HCT116 (cell line): ENCODE results near the gene MOSPD2. TPM values are rescaled to one million over a fixed set of nuclear protein-coding genes. Genes with fewer than 3 reads are reported as not detected.

Experiments
- ATAC-seq: fragments of 200-7000 bp; cut with Tn5 transposase; 2 replicates; pipeline ENCODE4 v1.9.1; 2020; ENCODE audit warnings: mild to moderate bottlenecking, moderate library complexity
- BruUV-seq: library from RNA; stranded (reverse); fragments of 400-500 nt; replicated peaks from 2 replicates; lab custom pipeline; 2021; lab: Mats Ljungman, UMichigan
- CTCF ChIA-PET: fragments of 300-600 bp; sonication (Branson Sonifier 250); formaldehyde crosslinking; loops from one replicate; lab custom pipeline; 2021; ENCODE audit warnings: antibody characterized with exemption; lab: Charles Lee
- POLR2A ChIA-PET: fragments of 300-600, 350-600 bp; sonication (Branson Sonifier 250); formaldehyde crosslinking; loops from one replicate; lab custom pipeline; 2021; ENCODE audit warnings: antibody characterized with exemption; lab: Charles Lee
- RAD21 ChIA-PET, 2 experiments: fragments of 300-600 bp; sonication (Branson Sonifier 250); formaldehyde crosslinking; loops; one replicate each; lab custom pipeline; 2023; ENCODE audit warnings: low total read pairs in 2 of 2; ENCODE audit not compliant: uncharacterized antibody in 2 of 2, unreplicated experiment in 2 of 2, low non-redundant PET in 1 of 2; lab: Charles Lee
- DNase-seq: peaks from one replicate; pipeline ENCODE4 v3.0.0-alpha.2; 2010; ENCODE audit warnings: low read depth, low spot score
- H2AFZ ChIP-seq: fragments of 200-600 bp; shearing (Covaris generic), sonication (generic); 2 replicates; pipeline ENCODE4 v1.6.1; 2017; ENCODE audit warnings: low read depth, mixed run types, mixed read lengths, antibody characterized with exemption, low read length; ENCODE audit not compliant: poor library complexity, severe bottlenecking
- H3K27ac ChIP-seq: 2 replicates; pipeline ENCODE4 v1.5.1; 2012; ENCODE audit warnings: low read depth, low read length
- H3K27me3 ChIP-seq: fragments of 200-600 bp; sonication (generic); 2 replicates; pipeline ENCODE4 v1.6.1; 2016; ENCODE audit warnings: mixed run types, low read length, mixed read lengths; ENCODE audit not compliant: insufficient read depth
- H3K36me3 ChIP-seq, 2 experiments: fragments of 200-500 bp in 1 of 2; fragments of 200-600 bp in 1 of 2; sonication (Bioruptor generic) in 1 of 2; sonication (generic) in 1 of 2; 2 replicates each; pipeline versions ENCODE4 v1.5.1 to v1.6.1; 2014 to 2016; ENCODE audit warnings: low read length in 2 of 2, inconsistent platforms in 1 of 2, mixed read lengths in 1 of 2, mixed run types in 1 of 2; ENCODE audit not compliant: insufficient read depth in 2 of 2, control insufficient read depth in 1 of 2
- H3K4me1 ChIP-seq, 2 experiments: fragments of 200-600 bp in 1 of 2; sonication (generic) in 1 of 2; 2 replicates each; pipeline versions ENCODE4 v1.5.1 to v1.6.1; 2012 to 2017; ENCODE audit warnings: low read length in 2 of 2, inconsistent platforms in 1 of 2, mild to moderate bottlenecking in 1 of 2, mixed read lengths in 1 of 2, mixed run types in 1 of 2, moderate library complexity in 1 of 2; ENCODE audit not compliant: insufficient read depth in 2 of 2, control insufficient read depth in 1 of 2
- H3K4me2 ChIP-seq: fragments of 200-600 bp; sonication (generic); 2 replicates; pipeline ENCODE4 v1.6.1; 2017; ENCODE audit warnings: mixed run types, low read length, mixed read lengths
- H3K4me3 ChIP-seq, 2 experiments: fragments of 200-600 bp in 1 of 2; sonication (generic) in 1 of 2; replicated peaks in 1 of 2; 2 replicates each; pipeline ENCODE4 v1.5.1; 2011 to 2016; ENCODE audit warnings: low read length in 2 of 2, control low read depth in 1 of 2, low read depth in 1 of 2, mild to moderate bottlenecking in 1 of 2, mixed read lengths in 1 of 2, mixed run types in 1 of 2
- H3K79me2 ChIP-seq: fragments of 200-600 bp; sonication (generic); 2 replicates; pipeline ENCODE4 v1.6.1; 2017; ENCODE audit warnings: mild to moderate bottlenecking, mixed run types, low read length, moderate library complexity, mixed read lengths; ENCODE audit not compliant: insufficient read depth
- H3K9ac ChIP-seq: fragments of 200-600 bp; sonication (generic); 2 replicates; pipeline ENCODE4 v1.6.1; 2016; ENCODE audit warnings: low read length, mixed read lengths
- H3K9me2 ChIP-seq: fragments of 200-600 bp; sonication (generic), shearing (Covaris generic); 2 replicates; pipeline ENCODE4 v1.6.1; 2017; ENCODE audit warnings: mixed run types, mild to moderate bottlenecking, moderate library complexity; ENCODE audit not compliant: insufficient read depth
- H3K9me3 ChIP-seq, 2 experiments: fragments of 200-500 bp in 1 of 2; fragments of 200-600 bp in 1 of 2; sonication (Bioruptor generic) in 1 of 2; sonication (generic) in 1 of 2; 2 replicates each; pipeline ENCODE4 v1.6.1; 2014 to 2017; ENCODE audit warnings: low read length in 2 of 2, mixed read lengths in 2 of 2, inconsistent platforms in 1 of 2, low read depth in 1 of 2, mild to moderate bottlenecking in 1 of 2, mixed run types in 1 of 2, moderate library complexity in 1 of 2; ENCODE audit not compliant: control insufficient read depth in 1 of 2, insufficient read depth in 1 of 2
- H4K20me1 ChIP-seq: fragments of 200-600 bp; sonication (generic), shearing (Covaris generic); 2 replicates; pipeline ENCODE4 v1.6.1; 2017; ENCODE audit warnings: mixed run types, mild to moderate bottlenecking, moderate library complexity; ENCODE audit not compliant: insufficient read depth
- CBX3 ChIP-seq: IDR thresholded peaks from 2 replicates; pipeline ENCODE4 v1.6.1; 2012; ENCODE audit warnings: low read depth
- EGR1 ChIP-seq: IDR thresholded peaks from 2 replicates; pipeline ENCODE4 v1.6.1; 2012; ENCODE audit warnings: low read depth
- ELF1 ChIP-seq: IDR thresholded peaks from 2 replicates; pipeline ENCODE4 v1.6.1; 2012; ENCODE audit warnings: low read depth, borderline replicate concordance
- EZH2 ChIP-seq: fragments of 200-600 bp; sonication (generic); IDR thresholded peaks from 2 replicates; pipeline ENCODE4 v1.6.1; 2017; ENCODE audit warnings: antibody characterized with exemption, mixed run types
- EZH2phosphoT487 ChIP-seq: fragments of 200-600 bp; IDR thresholded peaks from 2 replicates; pipeline ENCODE4 v1.6.1; 2018; ENCODE audit warnings: antibody characterized with exemption, borderline replicate concordance
- JUND ChIP-seq: IDR thresholded peaks from 2 replicates; pipeline ENCODE4 v1.6.1; 2012
- MAX ChIP-seq: IDR thresholded peaks from 2 replicates; pipeline ENCODE4 v1.6.1; 2012
- POLR2A ChIP-seq: IDR thresholded peaks from 2 replicates; pipeline ENCODE4 v1.7.0; 2011; ENCODE audit warnings: borderline replicate concordance; ENCODE audit not compliant: insufficient read depth, insufficient read length; ENCODE audit errors: extremely low read depth
- SIN3A ChIP-seq: IDR thresholded peaks from 2 replicates; pipeline ENCODE4 v1.6.1; 2012; ENCODE audit warnings: low read depth
- TCF7L2 ChIP-seq: IDR thresholded peaks from 2 replicates; pipeline ENCODE4 v1.7.0; 2011; ENCODE audit warnings: borderline replicate concordance, inconsistent platforms; ENCODE audit not compliant: insufficient read depth, insufficient read length; ENCODE audit errors: extremely low read depth
- YY1 ChIP-seq: IDR thresholded peaks from 2 replicates; pipeline ENCODE4 v1.6.1; 2011; ENCODE audit warnings: low read length, low read depth, moderate library complexity, mild to moderate bottlenecking; ENCODE audit not compliant: insufficient replicate concordance; ENCODE audit errors: extremely low read depth
- ZFX ChIP-seq: fragments of 450-650 bp; IDR thresholded peaks from 2 replicates; pipeline ENCODE4 v1.6.1; 2017
- ZNF274 ChIP-seq: fragments of 200-500 bp; sonication (Bioruptor generic); IDR thresholded peaks from 2 replicates; pipeline ENCODE4 v1.6.1; 2014; ENCODE audit warnings: mild to moderate bottlenecking, low read depth, low read length, inconsistent platforms
- intact Hi-C: fragments of 100-400 bp; cut with micrococcal nuclease; formaldehyde crosslinking; loops from 2 replicates; pipeline ENCODE4 v1.10.0; 2022
- total RNA-seq: library from RNA; stranded (reverse); gene quantifications from one replicate; pipeline ENCODE4 v1.2.1, GENCODE V29; 2021; ENCODE audit not compliant: unreplicated experiment

Gene MOSPD2
- total RNA-seq, 1 experiment from 2014 or later = 8.9 TPM

GRCh38 chrX:14825851-14826250 lies 47.4 kb upstream of the MOSPD2 start:
- BruUV-seq = no TSS peak
- TF ChIP-seq JUND = no peak
- no peak for TF ChIP-seq TCF7L2
- no peak for TF ChIP-seq MAX
- no peak for TF ChIP-seq ZNF274
- no peak for TF ChIP-seq CBX3
- no peak for TF ChIP-seq EGR1
- no peak for TF ChIP-seq ELF1
- TF ChIP-seq POLR2A = no peak
- TF ChIP-seq EZH2 = no peak
- no peak for TF ChIP-seq EZH2phosphoT487
- TF ChIP-seq ZFX = no peak
- no peak for TF ChIP-seq SIN3A
- TF ChIP-seq YY1 = no peak
- H3K4me1 ChIP-seq = no peaks in the 10 kb centered on the region
- intact Hi-C loops = no loop called here
- H3K9me3 ChIP-seq = no peaks in the 10 kb centered on the region
- ChIA-PET POLR2A (no interaction called here), RAD21 (no interaction called here), CTCF (no interaction called here)
- DNase-seq (no peak), ATAC-seq (no peak)
- H3K27ac ChIP-seq = no peak overlapping the region
- H3K36me3 ChIP-seq = no peaks in the 10 kb centered on the region
- H3K9ac ChIP-seq = no peak overlapping the region
- no peak overlapping the region for H3K4me3 ChIP-seq
- H4K20me1 ChIP-seq = no peaks in the 10 kb centered on the region
- H3K27me3 ChIP-seq = no peaks in the 10 kb centered on the region
- H2AFZ ChIP-seq = no peak overlapping the region
- no peaks in the 10 kb centered on the region for H3K9me2 ChIP-seq
- no peak overlapping the region for H3K4me2 ChIP-seq
- H3K79me2 ChIP-seq = no peaks in the 10 kb centered on the region

DNA sequence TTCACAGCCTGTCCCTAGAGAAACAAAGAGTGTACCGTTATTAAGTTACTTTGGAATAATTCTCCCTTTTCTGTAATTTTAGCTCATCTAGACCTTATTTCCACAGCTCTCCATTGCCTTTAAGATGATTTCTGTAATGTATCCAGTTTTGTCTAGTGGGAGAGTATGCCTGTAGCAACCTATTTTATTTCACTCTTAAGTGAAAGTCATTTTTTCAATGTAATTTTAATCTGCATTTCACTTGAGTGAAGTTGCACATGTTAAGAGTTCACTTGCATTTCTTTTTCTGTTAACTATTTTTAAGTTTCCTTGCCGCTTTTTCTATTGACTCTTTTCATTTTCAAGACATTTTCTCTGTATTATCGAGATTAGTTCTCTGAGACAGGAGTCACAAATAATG lies 46.9 kb upstream of the MOSPD2 start:
- RAD21 ChIA-PET = no interaction called here
- Histone ChIP-seq H3K79me2 (no peaks in the 10 kb centered on the region), H3K27ac (no peak overlapping the region), H3K4me1 (no peaks in the 10 kb centered on the region), H3K9ac (no peak overlapping the region), H3K9me2 (no peaks in the 10 kb centered on the region), H3K4me3 (no peak overlapping the region), H3K27me3 (no peaks in the 10 kb centered on the region)
- ATAC-seq (no peak), DNase-seq (no peak)
- no TSS peak for BruUV-seq
- intact Hi-C loops = no loop called here
- CTCF ChIA-PET = no interaction called here
- TF ChIP-seq POLR2A = no peak
- TF ChIP-seq, all 23 proteins: peak for 0
- POLR2A ChIA-PET = no interaction called here
- Histone ChIP-seq H2AFZ (no peak overlapping the region), H3K9me3 (no peaks in the 10 kb centered on the region), H4K20me1 (no peaks in the 10 kb centered on the region), H3K4me2 (no peak overlapping the region), H3K36me3 (no peaks in the 10 kb centered on the region)
